Measurements from ENCODE around the gene LNP1. TPM values are rescaled to one million over a fixed set of nuclear protein-coding genes. Genes with fewer than 3 reads are reported as not detected.
A peak's percentile ranks its signal among the peaks of the same experiment; 100 is the strongest.

Gene LNP1
- total and polyA plus RNA-seq, 7 donors = 0.69 to 3.6 (median 2.9) TPM

GRCh38 chr3:100396967-100397366, 4.4 kb upstream of the LNP1 start:
- no peak overlapping the region for H3K4me3 ChIP-seq
- no peak for DNase-seq
- no peaks in the 10 kb centered on the region for H3K27me3 ChIP-seq
- intact Hi-C loops (cut with DNase I) = no loop called here
- TF ChIP-seq, protein P1, sequence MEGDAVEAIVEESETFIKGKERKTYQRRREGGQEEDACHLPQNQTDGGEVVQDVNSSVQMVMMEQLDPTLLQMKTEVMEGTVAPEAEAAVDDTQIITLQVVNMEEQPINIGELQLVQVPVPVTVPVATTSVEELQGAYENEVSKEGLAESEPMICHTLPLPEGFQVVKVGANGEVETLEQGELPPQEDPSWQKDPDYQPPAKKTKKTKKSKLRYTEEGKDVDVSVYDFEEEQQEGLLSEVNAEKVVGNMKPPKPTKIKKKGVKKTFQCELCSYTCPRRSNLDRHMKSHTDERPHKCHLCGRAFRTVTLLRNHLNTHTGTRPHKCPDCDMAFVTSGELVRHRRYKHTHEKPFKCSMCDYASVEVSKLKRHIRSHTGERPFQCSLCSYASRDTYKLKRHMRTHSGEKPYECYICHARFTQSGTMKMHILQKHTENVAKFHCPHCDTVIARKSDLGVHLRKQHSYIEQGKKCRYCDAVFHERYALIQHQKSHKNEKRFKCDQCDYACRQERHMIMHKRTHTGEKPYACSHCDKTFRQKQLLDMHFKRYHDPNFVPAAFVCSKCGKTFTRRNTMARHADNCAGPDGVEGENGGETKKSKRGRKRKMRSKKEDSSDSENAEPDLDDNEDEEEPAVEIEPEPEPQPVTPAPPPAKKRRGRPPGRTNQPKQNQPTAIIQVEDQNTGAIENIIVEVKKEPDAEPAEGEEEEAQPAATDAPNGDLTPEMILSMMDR (IDR thresholded peaks at IDR 0.05) = no peak
- TF ChIP-seq POLR2AphosphoS5 (IDR thresholded peaks at IDR 0.05) (no peak), POLR2A (IDR thresholded peaks at IDR 0.05) (no peak), EP300 (IDR thresholded peaks at IDR 0.05) (no peak)
- 63 to 85% methylated on average over 2 of the region's 2 CpGs for WGBS, 2 donors
- H3K9me3 ChIP-seq = no peaks in the 10 kb centered on the region
- H3K4me1 ChIP-seq = peaks cover 0 to 41% (median 17%) of the 10 kb centered on the region in 4 donors
- no peaks in the 10 kb centered on the region for H3K36me3 ChIP-seq
- H3K27ac ChIP-seq = no peak overlapping the region

DNA sequence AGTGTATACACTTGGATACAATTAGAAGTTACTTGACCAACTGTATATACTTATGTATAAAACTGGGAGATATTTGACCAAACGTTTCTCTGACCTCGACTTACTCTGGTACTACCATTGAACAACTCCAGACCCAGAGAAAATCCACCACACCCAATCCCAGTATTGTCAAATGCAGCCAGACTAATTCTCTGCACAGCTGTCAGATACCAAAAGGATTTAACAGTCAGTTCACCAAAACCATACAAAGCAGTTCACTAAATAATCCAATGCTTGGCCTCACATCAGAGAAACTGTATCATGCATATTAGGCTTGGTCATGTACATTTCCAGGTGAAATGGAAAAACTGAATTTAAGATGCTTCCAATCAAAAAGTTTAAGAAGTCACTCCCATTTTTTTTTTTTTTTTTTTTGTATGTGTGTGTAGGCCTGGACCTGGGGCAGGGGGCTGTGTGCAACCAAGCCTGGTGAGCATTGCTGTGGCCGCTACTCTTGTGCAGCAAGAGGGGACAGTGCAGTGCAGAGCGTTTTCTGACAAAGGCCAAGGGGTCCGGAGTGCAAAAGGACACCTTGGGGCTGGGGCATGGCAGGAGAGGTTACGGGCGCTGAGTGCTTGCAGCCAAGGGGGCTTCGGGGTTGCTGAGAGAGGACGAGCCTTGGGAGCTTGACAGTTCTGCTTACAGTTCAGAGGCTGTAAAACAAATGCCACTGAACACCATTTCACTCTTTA, 1.8 kb upstream of the LNP1 start:
- no peak for DNase-seq
- TF ChIP-seq, protein P1 (IDR thresholded peaks at IDR 0.05) = no peak
- TF ChIP-seq POLR2A (IDR thresholded peaks at IDR 0.05) (no peak), POLR2AphosphoS5 (IDR thresholded peaks at IDR 0.05) (no peak), EP300 (IDR thresholded peaks at IDR 0.05) (no peak)
- H3K36me3 ChIP-seq = no peaks in the 10 kb centered on the region
- H3K4me3 ChIP-seq = peak overlapping the region; percentile 77 to 99 (median 87)
- no peaks in the 10 kb centered on the region for H3K9me3 ChIP-seq
- peaks cover 0 to 65% (median 38%) of the 10 kb centered on the region in 4 donors for H3K4me1 ChIP-seq
- no peaks in the 10 kb centered on the region for H3K27me3 ChIP-seq
- H3K27ac ChIP-seq = peak overlapping the region; percentile 89 to 98 (median 91)
- intact Hi-C loops (cut with DNase I) = loop anchor here (2.0 to 5.0 kb wide), 2 partner anchors 93 to 308 kb away; partner anchors contain the start of genes TFG and TMEM45A
- WGBS, 2 donors = 15 to 53% methylated on average over 9 of the region's 9 CpGs

GRCh38 chr3:100400419-100400779, 940 bp upstream of the LNP1 start:
- no peak for TF ChIP-seq POLR2A (IDR thresholded peaks at IDR 0.05)
- no peak for TF ChIP-seq EP300 (IDR thresholded peaks at IDR 0.05)
- TF ChIP-seq POLR2AphosphoS5 (IDR thresholded peaks at IDR 0.05) = no peak
- TF ChIP-seq, protein P1 (IDR thresholded peaks at IDR 0.05) = no peak
- H3K9me3 ChIP-seq = no peaks in the 10 kb centered on the region
- H3K4me3 ChIP-seq = peak overlapping the region; percentile 77 to 99 (median 87)
- intact Hi-C loops (cut with DNase I) = loop anchor here (2.0 to 5.0 kb wide), 2 partner anchors 92 to 307 kb away; partner anchors contain the start of genes TFG and TMEM45A
- WGBS, 2 donors = 1% methylated on average over 22 of the region's 22 CpGs
- DNase-seq = no peak
- no peaks in the 10 kb centered on the region for H3K27me3 ChIP-seq
- H3K36me3 ChIP-seq = no peaks in the 10 kb centered on the region
- peak overlapping the region; percentile 89 to 98 (median 91) for H3K27ac ChIP-seq
- H3K4me1 ChIP-seq = peaks cover 0 to 65% (median 38%) of the 10 kb centered on the region in 4 donors

DNA sequence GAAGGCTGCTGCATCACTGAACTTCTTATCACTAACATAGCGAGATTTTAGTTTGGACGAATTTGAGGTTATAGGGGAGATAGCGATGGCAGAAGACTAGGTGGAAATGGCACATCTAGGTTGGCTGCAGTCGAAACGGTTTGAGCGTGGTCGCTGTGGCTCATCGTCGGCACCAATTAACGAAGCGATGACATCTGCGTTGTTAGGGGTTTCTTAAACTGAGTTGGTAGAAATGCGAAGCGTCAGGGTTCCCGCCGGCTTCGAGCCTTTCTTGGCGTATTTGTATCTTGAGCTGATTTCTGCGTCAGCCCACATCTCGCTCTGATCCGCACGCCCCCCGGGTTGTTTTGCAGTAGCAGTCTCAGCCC, 319 bp downstream of the LNP1 start:
- Histone ChIP-seq H3K4me1 (peaks cover 0 to 57% (median 38%) of the 10 kb centered on the region in 4 donors), H3K4me3 (peak overlapping the region; percentile 77 to 99 (median 87)), H3K27ac (peak overlapping the region; percentile 89 to 98 (median 91)), H3K9me3 (no peaks in the 10 kb centered on the region), H3K27me3 (no peaks in the 10 kb centered on the region), H3K36me3 (no peaks in the 10 kb centered on the region)
- DNase-seq = peak; percentile 71
- intact Hi-C loops (cut with DNase I) = loop anchor here (2.0 to 5.0 kb wide), 2 partner anchors 91 to 306 kb away; partner anchors contain the start of genes TFG and TMEM45A
- no peak for TF ChIP-seq POLR2A (IDR thresholded peaks at IDR 0.05)
- TF ChIP-seq, protein P1 (IDR thresholded peaks at IDR 0.05) = no peak
- TF ChIP-seq POLR2AphosphoS5 (IDR thresholded peaks at IDR 0.05) = no peak
- TF ChIP-seq EP300 (IDR thresholded peaks at IDR 0.05) = no peak
- 0% methylated on average over 23 of the region's 23 CpGs for WGBS, 2 donors
